HEK293T (cell line): ENCODE results near the gene TPCN1.

Source experiments
- CTCF ChIA-PET: fragments of 350-600 bp; formaldehyde crosslinking; extraction: SDS; loops from one replicate; lab custom pipeline; 2021; ENCODE audit warnings: antibody characterized with exemption, inconsistent platforms; lab: Yijun Ruan, JAX
- POLR2A ChIA-PET: fragments of 350-600 bp; formaldehyde crosslinking; extraction: SDS; loops from one replicate; lab custom pipeline; 2020; ENCODE audit warnings: antibody characterized with exemption, inconsistent platforms; lab: Yijun Ruan, JAX
- DNase-seq: peaks from one replicate; pipeline ENCODE4 v3.0.0; 2012; ENCODE audit warnings: mixed read lengths; ENCODE audit errors: extremely low spot score
- ARNT ChIP-seq: fragments of 450-650 bp; IDR thresholded peaks from 2 replicates; pipeline ENCODE4 v1.6.1; 2017; ENCODE audit warnings: mild to moderate bottlenecking
- BHLHE40 ChIP-seq: fragments of 450-650 bp; IDR thresholded peaks from 2 replicates; pipeline ENCODE4 v1.6.1; 2016; ENCODE audit warnings: mild to moderate bottlenecking, moderate library complexity, borderline replicate concordance
- CTBP1 ChIP-seq: fragments of 450-650 bp; IDR thresholded peaks from 2 replicates; pipeline ENCODE4 v1.6.1; 2016; ENCODE audit warnings: borderline replicate concordance
- ELF4 ChIP-seq: fragments of 450-650 bp; IDR thresholded peaks from 2 replicates; pipeline ENCODE4 v1.6.1; 2017; ENCODE audit warnings: antibody characterized with exemption
- FOXA1 ChIP-seq: fragments of 450-650 bp; IDR thresholded peaks from 2 replicates; pipeline ENCODE4 v1.6.1; 2016; ENCODE audit warnings: mild to moderate bottlenecking
- FOXK2 ChIP-seq: fragments of 450-650 bp; IDR thresholded peaks from 2 replicates; pipeline ENCODE4 v1.6.1; 2016; ENCODE audit warnings: mild to moderate bottlenecking
- FOXM1 ChIP-seq: fragments of 450-650 bp; IDR thresholded peaks from 2 replicates; pipeline ENCODE4 v1.6.1; 2017; ENCODE audit warnings: mild to moderate bottlenecking, borderline replicate concordance
- HDGF ChIP-seq: fragments of 450-650 bp; IDR thresholded peaks from 2 replicates; pipeline ENCODE4 v1.6.1; 2017; ENCODE audit warnings: antibody characterized with exemption, borderline replicate concordance
- L3MBTL2 ChIP-seq: fragments of 450-650 bp; conservative IDR thresholded peaks from 2 replicates; pipeline ENCODE4 v1.6.1; 2016; ENCODE audit warnings: mild to moderate bottlenecking
- LEF1 ChIP-seq: fragments of 450-650 bp; IDR thresholded peaks from 2 replicates; pipeline ENCODE4 v1.6.1; 2017; ENCODE audit warnings: mild to moderate bottlenecking, borderline replicate concordance
- NFRKB ChIP-seq: fragments of 450-650 bp; IDR thresholded peaks from 2 replicates; pipeline ENCODE4 v1.6.1; 2016; ENCODE audit warnings: mild to moderate bottlenecking, moderate library complexity
- SP1 ChIP-seq: fragments of 450-650 bp; IDR thresholded peaks from 2 replicates; pipeline ENCODE4 v1.6.1; 2017
- SUZ12 ChIP-seq: fragments of 450-650 bp; IDR thresholded peaks from 2 replicates; pipeline ENCODE4 v1.6.1; 2016; ENCODE audit warnings: mild to moderate bottlenecking
- TARDBP ChIP-seq: fragments of 450-650 bp; IDR thresholded peaks from 2 replicates; pipeline ENCODE4 v1.6.1; 2016
- ZNF384 ChIP-seq: fragments of 450-650 bp; IDR thresholded peaks from 2 replicates; pipeline ENCODE4 v1.6.1; 2016
- TF ChIP-seq, protein P1 (sequence below): fragments of 450-650 bp; IDR thresholded peaks from 2 replicates; pipeline ENCODE4 v1.6.1; 2016

The TPCN1 gene

DNA sequence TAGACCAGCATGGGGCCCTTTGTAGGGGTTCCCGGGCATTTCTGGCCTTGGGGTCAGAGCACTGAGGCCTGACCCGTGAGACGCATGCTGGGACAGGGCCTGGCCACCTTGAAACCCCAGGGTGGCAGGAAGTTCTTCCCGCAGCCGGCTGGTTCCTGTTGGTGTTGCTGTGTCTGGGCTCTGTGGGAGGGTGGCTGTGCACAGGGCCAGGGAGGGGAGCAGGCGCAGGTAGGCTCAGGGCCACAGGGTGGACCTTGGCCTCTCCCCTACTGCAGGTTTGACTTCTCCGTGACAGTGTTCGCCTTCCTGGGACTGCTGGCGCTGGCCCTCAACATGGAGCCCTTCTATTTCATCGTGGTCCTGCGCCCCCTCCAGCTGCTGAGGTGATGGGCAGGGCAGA, 65.4 kb downstream of the TPCN1 start:
- TF ChIP-seq ARNT (no peak), FOXM1 (no peak), FOXA1 (no peak), CTBP1 (no peak), NFRKB (no peak), BHLHE40 (no peak), ELF4 (no peak), LEF1 (no peak), L3MBTL2 (no peak), SUZ12 (no peak), FOXK2 (no peak), SP1 (no peak), TARDBP (no peak), ZNF384 (no peak), HDGF (no peak)
- TF ChIP-seq, protein P1, sequence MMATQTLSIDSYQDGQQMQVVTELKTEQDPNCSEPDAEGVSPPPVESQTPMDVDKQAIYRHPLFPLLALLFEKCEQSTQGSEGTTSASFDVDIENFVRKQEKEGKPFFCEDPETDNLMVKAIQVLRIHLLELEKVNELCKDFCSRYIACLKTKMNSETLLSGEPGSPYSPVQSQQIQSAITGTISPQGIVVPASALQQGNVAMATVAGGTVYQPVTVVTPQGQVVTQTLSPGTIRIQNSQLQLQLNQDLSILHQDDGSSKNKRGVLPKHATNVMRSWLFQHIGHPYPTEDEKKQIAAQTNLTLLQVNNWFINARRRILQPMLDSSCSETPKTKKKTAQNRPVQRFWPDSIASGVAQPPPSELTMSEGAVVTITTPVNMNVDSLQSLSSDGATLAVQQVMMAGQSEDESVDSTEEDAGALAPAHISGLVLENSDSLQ: no peak
- CTCF ChIA-PET: no interaction called here

GRCh38 chr12:113287146-113287898, 66.1 kb downstream of the TPCN1 start:
- DNase-seq: no peak
- TF ChIP-seq SUZ12 (no peak), TARDBP (no peak), LEF1 (no peak), ARNT (no peak), NFRKB (no peak), FOXA1 (no peak), L3MBTL2 (no peak), SP1 (no peak), ZNF384 (no peak), HDGF (no peak)
- CTCF ChIA-PET: no interaction called here
- POLR2A ChIA-PET: no interaction called here

More for the DNA sequence above, 65.4 kb downstream of the TPCN1 start:
- no peak for DNase-seq
- POLR2A ChIA-PET: no interaction called here

DNA sequence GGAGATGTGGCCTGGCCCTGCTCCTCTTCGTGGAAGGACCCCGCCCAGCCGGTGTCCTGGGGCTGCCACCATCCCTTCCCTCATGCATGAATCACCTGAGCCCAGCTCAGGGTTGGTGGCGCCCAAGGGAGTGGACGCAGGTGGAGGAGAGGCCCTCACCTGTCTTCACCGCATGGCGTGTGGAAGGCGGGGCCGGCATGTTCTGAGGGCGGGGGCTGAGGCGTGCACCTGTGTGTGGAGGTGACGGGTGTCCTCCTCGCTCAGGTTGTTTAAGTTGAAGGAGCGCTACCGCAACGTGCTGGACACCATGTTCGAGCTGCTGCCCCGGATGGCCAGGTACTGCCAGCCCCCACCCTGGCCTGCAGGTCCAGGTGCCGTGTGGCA, 66.6 kb downstream of the TPCN1 start:
- POLR2A ChIA-PET: no interaction called here

GRCh38 chr12:113289361-113289760, 68.1 kb downstream of the TPCN1 start:
- TF ChIP-seq FOXA1 (no peak), HDGF (no peak), BHLHE40 (no peak), FOXM1 (no peak), SP1 (no peak), FOXK2 (no peak)
- CTCF ChIA-PET: interaction anchor here (0.5 to 1.6 kb wide), 2 partner anchors 23 to 123 kb away, joined by 3 to 5 read pairs; no protein-coding TSS in a partner anchor
- POLR2A ChIA-PET: no interaction called here
- DNase-seq: no peak

More for the DNA sequence above, 66.6 kb downstream of the TPCN1 start:
- CTCF ChIA-PET: no interaction called here
- no peak for DNase-seq
- TF ChIP-seq FOXA1: no peak
- no peak for TF ChIP-seq ELF4
- no peak for TF ChIP-seq FOXM1
- no peak for TF ChIP-seq CTBP1
- no peak for TF ChIP-seq ZNF384
- no peak for TF ChIP-seq FOXK2
- no peak for TF ChIP-seq SP1
- no peak for TF ChIP-seq LEF1
- TF ChIP-seq L3MBTL2: no peak
- TF ChIP-seq ARNT: no peak
- TF ChIP-seq SUZ12: no peak
- TF ChIP-seq, protein P1: no peak
- no peak for TF ChIP-seq TARDBP
- TF ChIP-seq BHLHE40: no peak
- TF ChIP-seq NFRKB: no peak
- no peak for TF ChIP-seq HDGF

DNA sequence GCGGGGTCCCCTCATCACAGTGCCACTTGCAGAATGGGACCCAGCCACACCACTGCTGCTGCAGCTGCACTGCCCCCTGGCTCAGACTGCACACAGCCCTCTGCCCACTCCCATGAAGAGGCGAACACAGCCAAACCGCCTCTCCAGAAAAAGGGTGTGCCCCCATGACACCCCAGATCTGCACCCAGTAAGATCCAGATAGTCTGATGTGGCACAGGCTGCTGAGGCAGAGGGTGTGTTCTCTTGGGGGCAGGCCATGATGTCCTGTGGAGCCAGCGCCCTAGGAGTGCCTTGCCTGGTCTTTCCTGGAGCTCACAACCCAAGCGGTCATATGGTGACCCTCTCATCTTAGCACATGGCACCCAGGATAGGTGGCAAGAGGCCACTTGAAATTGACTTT, 69.2 kb downstream of the TPCN1 start:
- DNase-seq: no peak
- TF ChIP-seq CTBP1: no peak
- no peak for TF ChIP-seq ZNF384
- POLR2A ChIA-PET: no interaction called here
- CTCF ChIA-PET: interaction anchor here (1.6 kb wide), 1 partner anchor 22 kb away, joined by 5 read pairs; no protein-coding TSS in a partner anchor

- CTCF ChIA-PET: no interaction called here
- POLR2A ChIA-PET: no interaction called here
- TF ChIP-seq CTBP1 (no peak), BHLHE40 (no peak), SP1 (no peak), FOXA1 (no peak), ARNT (no peak), ELF4 (no peak), NFRKB (no peak), HDGF (no peak), SUZ12 (no peak), L3MBTL2 (no peak), TARDBP (no peak), FOXK2 (no peak), ZNF384 (no peak), FOXM1 (no peak), LEF1 (no peak)
- TF ChIP-seq, protein P1: no peak
- no peak for DNase-seq
These were observed 70.3 kb downstream of the TPCN1 start for GRCh38 chr12:113291586-113291985.
